Measurements from ENCODE around the gene ZDHHC24.
"Not testable (repeated sequence)": the region's sequence is repeated elsewhere in the genome, so short reads cannot be mapped to it uniquely, and the experiment has no call there.

The ZDHHC24 gene

GRCh38 chr11:66564984-66565383 is 19.1 kb upstream of the ZDHHC24 start:
- DNase-seq: no peak

GRCh38 chr11:66564538-66564937 is 18.7 kb upstream of the ZDHHC24 start:
- DNase-seq: no peak

- no peak for DNase-seq
Measured at GRCh38 chr11:66563832-66564231, 18.0 kb upstream of the ZDHHC24 start.

- DNase-seq: no peak
Measured at GRCh38 chr11:66562907-66563583, 17.2 kb upstream of the ZDHHC24 start.

GRCh38 chr11:66562275-66562674 is 16.4 kb upstream of the ZDHHC24 start:
- DNase-seq: no peak

- DNase-seq: no peak
Measured at GRCh38 chr11:66561975-66562248, 16.1 kb upstream of the ZDHHC24 start.

GRCh38 chr11:66561178-66561974 is 15.5 kb upstream of the ZDHHC24 start:
- DNase-seq: no peak

GRCh38 chr11:66559866-66560676 is 14.2 kb upstream of the ZDHHC24 start:
- no peak for DNase-seq

GRCh38 chr11:66559142-66559865 is 13.5 kb upstream of the ZDHHC24 start:
- DNase-seq: peak; percentile 21

- DNase-seq: no peak
Measured at GRCh38 chr11:66557733-66558326, 12.0 kb upstream of the ZDHHC24 start.

- no peak for DNase-seq
Measured at GRCh38 chr11:66556086-66556485, 10.2 kb upstream of the ZDHHC24 start.

- no peak for DNase-seq
Measured at GRCh38 chr11:66555416-66555815, 9.6 kb upstream of the ZDHHC24 start.

- DNase-seq: no peak
Measured at GRCh38 chr11:66554602-66555001, 8.8 kb upstream of the ZDHHC24 start.

GRCh38 chr11:66550887-66551286 is 5.0 kb upstream of the ZDHHC24 start:
- no peak for DNase-seq

- DNase-seq: no peak
Measured at GRCh38 chr11:66549696-66550095, 3.8 kb upstream of the ZDHHC24 start.

- no peak for DNase-seq
Measured at GRCh38 chr11:66548774-66549630, 3.2 kb upstream of the ZDHHC24 start.

- no peak for DNase-seq
Measured at GRCh38 chr11:66548041-66548440, 2.2 kb upstream of the ZDHHC24 start.

GRCh38 chr11:66547662-66548009 is 1.8 kb upstream of the ZDHHC24 start:
- DNase-seq: no peak

- DNase-seq: no peak
Measured at GRCh38 chr11:66546966-66547661, 1.3 kb upstream of the ZDHHC24 start.

- no peak for DNase-seq
Measured at GRCh38 chr11:66546368-66546965, 619 bp upstream of the ZDHHC24 start, which contains the start of gene ACTN3. ACTN3 (plus strand) TSS chr11:66546903; CDS start chr11:66546938, 35 bp downstream.

- DNase-seq: not testable (repeated sequence)
Measured at GRCh38 chr11:66544952-66545351, 896 bp downstream of the ZDHHC24 start.
